ENCODE measurements around the gene CCDC174. TPM values are rescaled to one million over a fixed set of nuclear protein-coding genes. Genes with fewer than 3 reads are reported as not detected.

CCDC174 gene
- total and polyA plus RNA-seq, 10 of the 15 experiments (the other 5 are each of a cell fraction or from before 2014, with no cell fraction given) = 11.6 to 31.3 (median 19.1) TPM

DNA sequence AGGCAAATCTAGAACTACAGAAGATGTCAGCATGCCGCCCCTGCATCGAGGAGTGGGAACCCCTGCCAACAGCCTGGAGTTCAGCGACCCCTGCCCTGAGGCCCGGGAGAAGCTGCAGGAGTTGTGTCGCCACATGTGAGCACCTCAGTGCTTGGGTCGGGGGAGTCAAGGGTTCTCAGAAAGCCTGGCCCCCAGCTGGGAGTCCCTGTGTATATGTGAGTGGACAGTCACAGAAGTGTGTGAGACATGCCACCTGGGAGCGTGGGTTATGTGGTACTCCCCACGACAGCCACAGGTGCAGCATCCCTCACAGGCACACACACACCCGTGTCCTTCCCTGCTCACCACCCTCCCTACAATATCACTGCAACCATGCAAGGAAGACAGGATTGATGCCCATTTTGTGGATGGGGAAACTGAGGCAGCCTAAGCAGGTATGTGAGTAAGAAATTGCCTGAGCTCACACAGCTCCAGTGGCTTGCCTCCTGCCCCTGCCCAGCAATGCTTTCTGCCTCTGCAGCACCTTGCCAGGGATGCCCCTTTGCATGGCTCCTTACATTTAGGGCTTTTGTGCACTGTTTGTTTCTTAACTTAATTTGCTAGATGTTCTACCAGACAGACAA, 51.7 kb downstream of the CCDC174 start:
- no peak for ATAC-seq
- Histone ChIP-seq H3K4me1 (ENCODE audit: control insufficient read depth, insufficient read depth, low read length) (peaks cover 5% of the 10 kb centered on the region; the same call in 1 of the 2 replicates), H3K9me3 (replicated peaks; ENCODE audit: control insufficient read depth, insufficient read depth, low read length) (no peaks in the 10 kb centered on the region), H4K20me1 (ENCODE audit: control insufficient read depth, insufficient read depth) (no peaks in the 10 kb centered on the region), H3K27me3 (replicated peaks in 1 of 2; ENCODE audit: control insufficient read depth in 2 of 2, insufficient read depth in 2 of 2, low read length in 1 of 2) (no peaks in the 10 kb centered on the region), H3K36me3 (ENCODE audit: control insufficient read depth in 2 of 2, insufficient read depth in 2 of 2, low read length in 1 of 2) (peaks cover 2% of the 10 kb centered on the region in 2 experiments; a peak in 3 of 4 replicates), H3K27ac (ENCODE audit: control insufficient read depth, insufficient read depth) (no peak overlapping the region), H3K9ac (ENCODE audit: control insufficient read depth, insufficient read depth, low read length) (no peak overlapping the region), H3K79me2 (ENCODE audit: control insufficient read depth, insufficient read depth, low read length) (no peaks in the 10 kb centered on the region), H3K4me3 (no peak overlapping the region), H2AFZ (ENCODE audit: control insufficient read depth, low read depth, low read length) (no peak overlapping the region), H3K4me2 (ENCODE audit: control insufficient read depth, insufficient read depth) (no peak overlapping the region)
- CTCF ChIA-PET = interaction anchor here (0.6 to 1.7 kb wide), 2 partner anchors 78 to 461 kb away, joined by 3 to 5 read pairs; no protein-coding TSS in a partner anchor
- SMC1A ChIA-PET (ENCODE audit: uncharacterized antibody, unreplicated experiment) = interaction anchor here (1.7 kb wide), 1 partner anchor 21 kb away, joined by 4 read pairs; no protein-coding TSS in a partner anchor
- POLR2A ChIA-PET = no interaction called here
- BruUV-seq (replicated peaks) = no TSS peak
- TF ChIP-seq YY1 (IDR thresholded peaks at IDR 0.05; ENCODE audit: low read depth, low read length) = no peak
- TF ChIP-seq RB1 (IDR thresholded peaks at IDR 0.05; ENCODE audit: borderline replicate concordance) = no peak
- no peak for TF ChIP-seq BHLHE40 (IDR thresholded peaks at IDR 0.05; ENCODE audit: borderline replicate concordance in 1 of 2, low read depth in 2 of 2, low read length in 1 of 2)
- no peak for TF ChIP-seq TCF7 (IDR thresholded peaks at IDR 0.05; ENCODE audit: borderline replicate concordance)
- FAIRE-seq = no peak
- RAD21 ChIA-PET (ENCODE audit: unreplicated experiment) = no interaction called here
- 80% methylated on average over 9 of the region's 9 CpGs for whole genome bisulfite sequencing (ENCODE audit: insufficient coverage, insufficient replicate concordance, low lambda C conversion rate, missing lambda C conversion rate)
- intact Hi-C loops (cut with micrococcal nuclease; ENCODE audit: unreplicated experiment) = no loop called here
- no peak for DNase-seq (ENCODE audit: low read depth, low spot score)
- in situ Hi-C loops (cut with MboI) = no loop called here

DNA sequence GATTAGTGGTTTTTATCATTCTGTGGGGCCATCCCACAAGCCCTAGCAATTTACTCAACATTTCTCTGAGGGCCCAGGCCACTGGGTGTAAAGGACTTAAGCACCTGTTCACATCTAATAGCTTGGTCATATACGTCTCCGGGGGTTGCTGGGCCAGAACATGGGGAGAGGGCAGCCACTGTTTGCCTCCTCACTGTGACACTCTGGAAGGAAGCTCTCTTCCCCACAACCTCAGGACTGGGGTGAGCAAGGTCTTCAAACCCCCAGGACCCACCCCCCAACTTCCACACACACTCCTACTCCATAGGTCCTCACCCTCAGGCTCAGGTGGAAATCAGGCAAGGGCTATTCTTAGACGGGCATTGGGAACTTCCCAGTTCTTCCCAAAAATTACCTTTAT, 52.2 kb downstream of the CCDC174 start:
- Histone ChIP-seq H3K4me2 (ENCODE audit: control insufficient read depth, insufficient read depth) (no peak overlapping the region), H3K4me1 (ENCODE audit: control insufficient read depth, insufficient read depth, low read length) (peaks cover 3% of the 10 kb centered on the region; the same call in 1 of the 2 replicates), H3K79me2 (ENCODE audit: control insufficient read depth, insufficient read depth, low read length) (no peaks in the 10 kb centered on the region), H3K36me3 (ENCODE audit: control insufficient read depth in 2 of 2, insufficient read depth in 2 of 2, low read length in 1 of 2) (peaks cover 2% of the 10 kb centered on the region in 2 experiments; a peak in 3 of 4 replicates), H3K4me3 (no peak overlapping the region), H3K9me3 (replicated peaks; ENCODE audit: control insufficient read depth, insufficient read depth, low read length) (no peaks in the 10 kb centered on the region), H2AFZ (ENCODE audit: control insufficient read depth, low read depth, low read length) (no peak overlapping the region), H3K9ac (ENCODE audit: control insufficient read depth, insufficient read depth, low read length) (no peak overlapping the region), H3K27me3 (replicated peaks in 1 of 2; ENCODE audit: control insufficient read depth in 2 of 2, insufficient read depth in 2 of 2, low read length in 1 of 2) (no peaks in the 10 kb centered on the region), H3K27ac (ENCODE audit: control insufficient read depth, insufficient read depth) (no peak overlapping the region), H4K20me1 (ENCODE audit: control insufficient read depth, insufficient read depth) (no peaks in the 10 kb centered on the region)
- in situ Hi-C loops (cut with MboI) (no loop called here), intact Hi-C loops (cut with micrococcal nuclease; ENCODE audit: unreplicated experiment) (no loop called here)
- CTCF ChIA-PET = interaction anchor here (0.6 to 1.7 kb wide), 2 partner anchors 77 to 461 kb away, joined by 3 to 5 read pairs; no protein-coding TSS in a partner anchor
- WGBS (ENCODE audit: insufficient coverage, insufficient replicate concordance, low lambda C conversion rate, missing lambda C conversion rate) = 95% methylated on average over 3 of the region's 3 CpGs
- ATAC-seq (no peak), FAIRE-seq (no peak), DNase-seq (ENCODE audit: low read depth, low spot score) (no peak)
- RAD21 ChIA-PET (ENCODE audit: unreplicated experiment) = no interaction called here
- SMC1A ChIA-PET (ENCODE audit: uncharacterized antibody, unreplicated experiment) = interaction anchor here (1.7 kb wide), 1 partner anchor 21 kb away, joined by 4 read pairs; no protein-coding TSS in a partner anchor
- BruUV-seq (replicated peaks) = no TSS peak
- POLR2A ChIA-PET = no interaction called here
- no peak for TF ChIP-seq EGR1 (IDR thresholded peaks at IDR 0.05; ENCODE audit: borderline replicate concordance in 1 of 2, low read depth in 2 of 2, low read length in 2 of 2)
- no peak for TF ChIP-seq NRF1 (conservative IDR thresholded peaks at IDR 0.05; ENCODE audit: low read depth, low read length)
- TF ChIP-seq, protein P1, sequence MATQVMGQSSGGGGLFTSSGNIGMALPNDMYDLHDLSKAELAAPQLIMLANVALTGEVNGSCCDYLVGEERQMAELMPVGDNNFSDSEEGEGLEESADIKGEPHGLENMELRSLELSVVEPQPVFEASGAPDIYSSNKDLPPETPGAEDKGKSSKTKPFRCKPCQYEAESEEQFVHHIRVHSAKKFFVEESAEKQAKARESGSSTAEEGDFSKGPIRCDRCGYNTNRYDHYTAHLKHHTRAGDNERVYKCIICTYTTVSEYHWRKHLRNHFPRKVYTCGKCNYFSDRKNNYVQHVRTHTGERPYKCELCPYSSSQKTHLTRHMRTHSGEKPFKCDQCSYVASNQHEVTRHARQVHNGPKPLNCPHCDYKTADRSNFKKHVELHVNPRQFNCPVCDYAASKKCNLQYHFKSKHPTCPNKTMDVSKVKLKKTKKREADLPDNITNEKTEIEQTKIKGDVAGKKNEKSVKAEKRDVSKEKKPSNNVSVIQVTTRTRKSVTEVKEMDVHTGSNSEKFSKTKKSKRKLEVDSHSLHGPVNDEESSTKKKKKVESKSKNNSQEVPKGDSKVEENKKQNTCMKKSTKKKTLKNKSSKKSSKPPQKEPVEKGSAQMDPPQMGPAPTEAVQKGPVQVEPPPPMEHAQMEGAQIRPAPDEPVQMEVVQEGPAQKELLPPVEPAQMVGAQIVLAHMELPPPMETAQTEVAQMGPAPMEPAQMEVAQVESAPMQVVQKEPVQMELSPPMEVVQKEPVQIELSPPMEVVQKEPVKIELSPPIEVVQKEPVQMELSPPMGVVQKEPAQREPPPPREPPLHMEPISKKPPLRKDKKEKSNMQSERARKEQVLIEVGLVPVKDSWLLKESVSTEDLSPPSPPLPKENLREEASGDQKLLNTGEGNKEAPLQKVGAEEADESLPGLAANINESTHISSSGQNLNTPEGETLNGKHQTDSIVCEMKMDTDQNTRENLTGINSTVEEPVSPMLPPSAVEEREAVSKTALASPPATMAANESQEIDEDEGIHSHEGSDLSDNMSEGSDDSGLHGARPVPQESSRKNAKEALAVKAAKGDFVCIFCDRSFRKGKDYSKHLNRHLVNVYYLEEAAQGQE (IDR thresholded peaks at IDR 0.05; ENCODE audit: low read depth, low read length) = no peak
- no peak for TF ChIP-seq BACH1 (IDR thresholded peaks at IDR 0.05; ENCODE audit: borderline replicate concordance)
- no peak for TF ChIP-seq TCF12 (IDR thresholded peaks at IDR 0.05; ENCODE audit: low read depth, low read length)
- TF ChIP-seq, protein P2, sequence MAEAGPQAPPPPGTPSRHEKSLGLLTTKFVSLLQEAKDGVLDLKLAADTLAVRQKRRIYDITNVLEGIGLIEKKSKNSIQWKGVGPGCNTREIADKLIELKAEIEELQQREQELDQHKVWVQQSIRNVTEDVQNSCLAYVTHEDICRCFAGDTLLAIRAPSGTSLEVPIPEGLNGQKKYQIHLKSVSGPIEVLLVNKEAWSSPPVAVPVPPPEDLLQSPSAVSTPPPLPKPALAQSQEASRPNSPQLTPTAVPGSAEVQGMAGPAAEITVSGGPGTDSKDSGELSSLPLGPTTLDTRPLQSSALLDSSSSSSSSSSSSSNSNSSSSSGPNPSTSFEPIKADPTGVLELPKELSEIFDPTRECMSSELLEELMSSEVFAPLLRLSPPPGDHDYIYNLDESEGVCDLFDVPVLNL (IDR thresholded peaks at IDR 0.05; ENCODE audit: low read depth, low read length) = no peak
- TF ChIP-seq PML (IDR thresholded peaks at IDR 0.05; ENCODE audit: low read length) = no peak
- TF ChIP-seq BMI1 (IDR thresholded peaks at IDR 0.05; ENCODE audit: borderline replicate concordance) = no peak
